Nephron (organoid): ENCODE results near the gene ZCRB1.
A peak's percentile ranks its signal among the peaks of the same experiment; 100 is the strongest.
"Not testable (repeated sequence)": the region's sequence is repeated elsewhere in the genome, so short reads cannot be mapped to it uniquely, and the experiment has no call there.

Source experiments
- H3K27ac Mint-ChIP-seq, 3 experiments: 2 replicates each; pipeline ENCODE4 v1.8.0; 2020; ENCODE audit warnings: mixed read lengths in 3 of 3, mild to moderate bottlenecking in 2 of 3, moderate library complexity in 1 of 3
- H3K27me3 Mint-ChIP-seq: 2 replicates; pipeline ENCODE4 v1.8.0; 2021; ENCODE audit warnings: low read depth, mild to moderate bottlenecking, moderate library complexity, mixed read lengths
- H3K36me3 Mint-ChIP-seq: 2 replicates; pipeline ENCODE4 v1.8.0; 2020; ENCODE audit warnings: low read depth, mixed read lengths
- H3K4me1 Mint-ChIP-seq: 2 replicates; pipeline ENCODE4 v1.8.0; 2020; ENCODE audit warnings: mixed read lengths
- H3K4me3 Mint-ChIP-seq, 3 experiments: 2 replicates each; pipeline ENCODE4 v1.8.0; 2020; ENCODE audit warnings: mild to moderate bottlenecking in 3 of 3, mixed read lengths in 3 of 3, moderate library complexity in 2 of 3
- H3K9me3 Mint-ChIP-seq: 2 replicates; pipeline ENCODE4 v1.8.0; 2020; ENCODE audit warnings: mixed read lengths
- CTCF ChIP-seq, 3 experiments: fragments of 200-600 bp; sonication (generic); IDR thresholded peaks; one replicate each; pipeline ENCODE4 v1.5.0; 2021; ENCODE audit warnings: antibody characterized with exemption in 3 of 3; ENCODE audit not compliant: unreplicated experiment in 3 of 3

ZCRB1 gene

GRCh38 chr12:42364692-42365091 is 38.8 kb upstream of the ZCRB1 start:
- peaks cover 23% of the 10 kb centered on the region for H3K36me3 Mint-ChIP-seq
- H3K4me3 Mint-ChIP-seq = no peak overlapping the region
- TF ChIP-seq CTCF (IDR thresholded peaks at IDR 0.05; ENCODE audit: unreplicated experiment in 3 of 3) = no peak
- H3K4me1 Mint-ChIP-seq = no peaks in the 10 kb centered on the region
- no peaks in the 10 kb centered on the region for H3K9me3 Mint-ChIP-seq
- no peaks in the 10 kb centered on the region for H3K27me3 Mint-ChIP-seq
- H3K27ac Mint-ChIP-seq = no peak overlapping the region

- TF ChIP-seq CTCF (IDR thresholded peaks at IDR 0.05; ENCODE audit: unreplicated experiment in 3 of 3) = no peak
- peaks cover 29% of the 10 kb centered on the region for H3K36me3 Mint-ChIP-seq
These were observed 36.9 kb upstream of the ZCRB1 start for GRCh38 chr12:42362647-42363260.

GRCh38 chr12:42361909-42362646 is 36.2 kb upstream of the ZCRB1 start:
- peaks cover 31% of the 10 kb centered on the region for H3K36me3 Mint-ChIP-seq

More at GRCh38 chr12:42362647-42363260, 36.9 kb upstream of the ZCRB1 start:
- Mint-ChIP-seq H3K27ac (peak overlapping the region in 1 of 3 experiments; percentile 33), H3K27me3 (no peaks in the 10 kb centered on the region), H3K9me3 (no peaks in the 10 kb centered on the region), H3K4me1 (no peaks in the 10 kb centered on the region), H3K4me3 (no peak overlapping the region)

GRCh38 chr12:42360747-42361403 is 35.0 kb upstream of the ZCRB1 start:
- no peak overlapping the region for H3K27ac Mint-ChIP-seq
- H3K36me3 Mint-ChIP-seq = peaks cover 32% of the 10 kb centered on the region
- no peaks in the 10 kb centered on the region for H3K4me1 Mint-ChIP-seq
- H3K9me3 Mint-ChIP-seq = no peaks in the 10 kb centered on the region
- H3K4me3 Mint-ChIP-seq = no peak overlapping the region
- H3K27me3 Mint-ChIP-seq = no peaks in the 10 kb centered on the region
- no peak for TF ChIP-seq CTCF (IDR thresholded peaks at IDR 0.05; ENCODE audit: unreplicated experiment in 3 of 3)

More at GRCh38 chr12:42361909-42362646, 36.2 kb upstream of the ZCRB1 start:
- Mint-ChIP-seq H3K4me3 (no peak overlapping the region), H3K27me3 (no peaks in the 10 kb centered on the region), H3K9me3 (no peaks in the 10 kb centered on the region), H3K4me1 (no peaks in the 10 kb centered on the region), H3K27ac (no peak overlapping the region)
- TF ChIP-seq CTCF (IDR thresholded peaks at IDR 0.05; ENCODE audit: unreplicated experiment in 3 of 3) = no peak

- no peak for TF ChIP-seq CTCF (IDR thresholded peaks at IDR 0.05; ENCODE audit: unreplicated experiment in 3 of 3)
- Mint-ChIP-seq H3K27ac (no peak overlapping the region), H3K9me3 (peaks cover under 1% of the 10 kb centered on the region), H3K36me3 (peaks cover 34% of the 10 kb centered on the region), H3K4me1 (no peaks in the 10 kb centered on the region), H3K4me3 (no peak overlapping the region), H3K27me3 (no peaks in the 10 kb centered on the region)
These were observed 30.4 kb upstream of the ZCRB1 start for GRCh38 chr12:42356344-42356743.

GRCh38 chr12:42350021-42350407 is 24.1 kb upstream of the ZCRB1 start:
- H3K27me3 Mint-ChIP-seq, H3K9me3 Mint-ChIP-seq, H3K27ac Mint-ChIP-seq, H3K4me3 Mint-ChIP-seq, H3K4me1 Mint-ChIP-seq: not testable (repeated sequence)
- H3K36me3 Mint-ChIP-seq = peaks cover 33% of the 10 kb centered on the region

- H3K4me3 Mint-ChIP-seq, H3K4me1 Mint-ChIP-seq, H3K27me3 Mint-ChIP-seq, H3K9me3 Mint-ChIP-seq: not testable (repeated sequence)
- H3K36me3 Mint-ChIP-seq = peaks cover 33% of the 10 kb centered on the region
- H3K27ac Mint-ChIP-seq = peak overlapping the region in 1 of 3 experiments; percentile 40
These were observed 23.5 kb upstream of the ZCRB1 start for GRCh38 chr12:42349119-42350020.
